ENCODE data around the gene ANKRD44.

The ANKRD44 gene

GRCh38 chr2:197286805-197287595, 23.6 kb downstream of the ANKRD44 start:
- no peaks in the 10 kb centered on the region for H3K9me3 ChIP-seq (ENCODE audit: control insufficient read depth, insufficient read depth, low read depth, low read length)
- H3K4me3 ChIP-seq (ENCODE audit: low read depth, low read length): no peak overlapping the region
- no peak overlapping the region for H3K9ac ChIP-seq (ENCODE audit: low read length)
- no peaks in the 10 kb centered on the region for H3K4me1 ChIP-seq (ENCODE audit: control insufficient read depth, insufficient read depth, low read length)
- H3K27ac ChIP-seq (ENCODE audit: low read depth, low read length): no peak overlapping the region
- no peaks in the 10 kb centered on the region for H3K27me3 ChIP-seq (ENCODE audit: control insufficient read depth, insufficient read depth, low read length)
- no peaks in the 10 kb centered on the region for H3K36me3 ChIP-seq (ENCODE audit: control insufficient read depth, insufficient read depth, low read length)

GRCh38 chr2:197285361-197285760, 25.2 kb downstream of the ANKRD44 start:
- no peaks in the 10 kb centered on the region for H3K9me3 ChIP-seq (ENCODE audit: control insufficient read depth, insufficient read depth, low read depth, low read length)
- H3K27me3 ChIP-seq (ENCODE audit: control insufficient read depth, insufficient read depth, low read length): no peaks in the 10 kb centered on the region
- H3K36me3 ChIP-seq (ENCODE audit: control insufficient read depth, insufficient read depth, low read length): no peaks in the 10 kb centered on the region
- no peak overlapping the region for H3K4me3 ChIP-seq (ENCODE audit: low read depth, low read length)
- no peaks in the 10 kb centered on the region for H3K4me1 ChIP-seq (ENCODE audit: control insufficient read depth, insufficient read depth, low read length)
- H3K27ac ChIP-seq (ENCODE audit: low read depth, low read length): no peak overlapping the region
- no peak overlapping the region for H3K9ac ChIP-seq (ENCODE audit: low read length)

GRCh38 chr2:197284956-197285355, 25.6 kb downstream of the ANKRD44 start:
- Histone ChIP-seq H3K27ac (ENCODE audit: low read depth, low read length) (no peak overlapping the region), H3K4me3 (ENCODE audit: low read depth, low read length) (no peak overlapping the region), H3K36me3 (ENCODE audit: control insufficient read depth, insufficient read depth, low read length) (no peaks in the 10 kb centered on the region), H3K27me3 (ENCODE audit: control insufficient read depth, insufficient read depth, low read length) (no peaks in the 10 kb centered on the region), H3K9ac (ENCODE audit: low read length) (no peak overlapping the region), H3K4me1 (ENCODE audit: control insufficient read depth, insufficient read depth, low read length) (no peaks in the 10 kb centered on the region), H3K9me3 (ENCODE audit: control insufficient read depth, insufficient read depth, low read depth, low read length) (no peaks in the 10 kb centered on the region)

- Histone ChIP-seq H3K4me3 (ENCODE audit: low read depth, low read length) (no peak overlapping the region), H3K9me3 (ENCODE audit: control insufficient read depth, insufficient read depth, low read depth, low read length) (no peaks in the 10 kb centered on the region), H3K4me1 (ENCODE audit: control insufficient read depth, insufficient read depth, low read length) (no peaks in the 10 kb centered on the region), H3K27me3 (ENCODE audit: control insufficient read depth, insufficient read depth, low read length) (no peaks in the 10 kb centered on the region), H3K27ac (ENCODE audit: low read depth, low read length) (no peak overlapping the region), H3K9ac (ENCODE audit: low read length) (no peak overlapping the region), H3K36me3 (ENCODE audit: control insufficient read depth, insufficient read depth, low read length) (no peaks in the 10 kb centered on the region)
Observed at GRCh38 chr2:197281421-197281820, 29.2 kb downstream of the ANKRD44 start.

GRCh38 chr2:197280015-197280702, 30.4 kb downstream of the ANKRD44 start:
- no peak overlapping the region for H3K9ac ChIP-seq (ENCODE audit: low read length)
- no peak overlapping the region for H3K4me3 ChIP-seq (ENCODE audit: low read depth, low read length)
- H3K27ac ChIP-seq (ENCODE audit: low read depth, low read length): no peak overlapping the region
- no peaks in the 10 kb centered on the region for H3K4me1 ChIP-seq (ENCODE audit: control insufficient read depth, insufficient read depth, low read length)
- no peaks in the 10 kb centered on the region for H3K36me3 ChIP-seq (ENCODE audit: control insufficient read depth, insufficient read depth, low read length)
- H3K9me3 ChIP-seq (ENCODE audit: control insufficient read depth, insufficient read depth, low read depth, low read length): no peaks in the 10 kb centered on the region
- H3K27me3 ChIP-seq (ENCODE audit: control insufficient read depth, insufficient read depth, low read length): no peaks in the 10 kb centered on the region

- no peaks in the 10 kb centered on the region for H3K9me3 ChIP-seq (ENCODE audit: control insufficient read depth, insufficient read depth, low read depth, low read length)
- no peaks in the 10 kb centered on the region for H3K4me1 ChIP-seq (ENCODE audit: control insufficient read depth, insufficient read depth, low read length)
- H3K4me3 ChIP-seq (ENCODE audit: low read depth, low read length): no peak overlapping the region
- H3K9ac ChIP-seq (ENCODE audit: low read length): no peak overlapping the region
- no peaks in the 10 kb centered on the region for H3K36me3 ChIP-seq (ENCODE audit: control insufficient read depth, insufficient read depth, low read length)
- H3K27me3 ChIP-seq (ENCODE audit: control insufficient read depth, insufficient read depth, low read length): no peaks in the 10 kb centered on the region
- H3K27ac ChIP-seq (ENCODE audit: low read depth, low read length): no peak overlapping the region
Observed at GRCh38 chr2:197278799-197279763, 31.5 kb downstream of the ANKRD44 start.

- H3K4me3 ChIP-seq (ENCODE audit: low read depth, low read length): no peak overlapping the region
- H3K27me3 ChIP-seq (ENCODE audit: control insufficient read depth, insufficient read depth, low read length): no peaks in the 10 kb centered on the region
- no peaks in the 10 kb centered on the region for H3K36me3 ChIP-seq (ENCODE audit: control insufficient read depth, insufficient read depth, low read length)
- no peak overlapping the region for H3K9ac ChIP-seq (ENCODE audit: low read length)
- no peak overlapping the region for H3K27ac ChIP-seq (ENCODE audit: low read depth, low read length)
- no peaks in the 10 kb centered on the region for H3K9me3 ChIP-seq (ENCODE audit: control insufficient read depth, insufficient read depth, low read depth, low read length)
- no peaks in the 10 kb centered on the region for H3K4me1 ChIP-seq (ENCODE audit: control insufficient read depth, insufficient read depth, low read length)
Observed at GRCh38 chr2:197277794-197278193, 32.8 kb downstream of the ANKRD44 start.

GRCh38 chr2:197276156-197276555, 34.4 kb downstream of the ANKRD44 start:
- Histone ChIP-seq H3K9ac (ENCODE audit: low read length) (no peak overlapping the region), H3K36me3 (ENCODE audit: control insufficient read depth, insufficient read depth, low read length) (no peaks in the 10 kb centered on the region), H3K4me1 (ENCODE audit: control insufficient read depth, insufficient read depth, low read length) (no peaks in the 10 kb centered on the region), H3K27me3 (ENCODE audit: control insufficient read depth, insufficient read depth, low read length) (no peaks in the 10 kb centered on the region), H3K4me3 (ENCODE audit: low read depth, low read length) (no peak overlapping the region), H3K27ac (ENCODE audit: low read depth, low read length) (no peak overlapping the region), H3K9me3 (ENCODE audit: control insufficient read depth, insufficient read depth, low read depth, low read length) (no peaks in the 10 kb centered on the region)

- no peaks in the 10 kb centered on the region for H3K9me3 ChIP-seq (ENCODE audit: control insufficient read depth, insufficient read depth, low read depth, low read length)
- H3K27me3 ChIP-seq (ENCODE audit: control insufficient read depth, insufficient read depth, low read length): no peaks in the 10 kb centered on the region
- H3K4me3 ChIP-seq (ENCODE audit: low read depth, low read length): no peak overlapping the region
- no peaks in the 10 kb centered on the region for H3K36me3 ChIP-seq (ENCODE audit: control insufficient read depth, insufficient read depth, low read length)
- H3K9ac ChIP-seq (ENCODE audit: low read length): no peak overlapping the region
- no peaks in the 10 kb centered on the region for H3K4me1 ChIP-seq (ENCODE audit: control insufficient read depth, insufficient read depth, low read length)
- H3K27ac ChIP-seq (ENCODE audit: low read depth, low read length): no peak overlapping the region
Observed at GRCh38 chr2:197274937-197275336, 35.6 kb downstream of the ANKRD44 start.

GRCh38 chr2:197274349-197274748, 36.2 kb downstream of the ANKRD44 start:
- Histone ChIP-seq H3K36me3 (ENCODE audit: control insufficient read depth, insufficient read depth, low read length) (no peaks in the 10 kb centered on the region), H3K4me3 (ENCODE audit: low read depth, low read length) (no peak overlapping the region), H3K27ac (ENCODE audit: low read depth, low read length) (no peak overlapping the region), H3K9me3 (ENCODE audit: control insufficient read depth, insufficient read depth, low read depth, low read length) (no peaks in the 10 kb centered on the region), H3K4me1 (ENCODE audit: control insufficient read depth, insufficient read depth, low read length) (no peaks in the 10 kb centered on the region), H3K9ac (ENCODE audit: low read length) (no peak overlapping the region), H3K27me3 (ENCODE audit: control insufficient read depth, insufficient read depth, low read length) (no peaks in the 10 kb centered on the region)

Measured in HUES6 (cell line).